GM20000 (cell line): ENCODE results near the gene PCDHGC5.

Source experiments
- DNase-seq: peaks from one replicate; pipeline ENCODE4 v3.0.0; 2012; ENCODE audit warnings: low spot score
- TF ChIP-seq, protein P1 (sequence below): IDR thresholded peaks from 2 replicates; pipeline ENCODE4 v1.5.1; 2012; ENCODE audit warnings: mild to moderate bottlenecking, control low read depth; ENCODE audit errors: extremely low read depth, missing control alignments

PCDHGC5 gene

DNA sequence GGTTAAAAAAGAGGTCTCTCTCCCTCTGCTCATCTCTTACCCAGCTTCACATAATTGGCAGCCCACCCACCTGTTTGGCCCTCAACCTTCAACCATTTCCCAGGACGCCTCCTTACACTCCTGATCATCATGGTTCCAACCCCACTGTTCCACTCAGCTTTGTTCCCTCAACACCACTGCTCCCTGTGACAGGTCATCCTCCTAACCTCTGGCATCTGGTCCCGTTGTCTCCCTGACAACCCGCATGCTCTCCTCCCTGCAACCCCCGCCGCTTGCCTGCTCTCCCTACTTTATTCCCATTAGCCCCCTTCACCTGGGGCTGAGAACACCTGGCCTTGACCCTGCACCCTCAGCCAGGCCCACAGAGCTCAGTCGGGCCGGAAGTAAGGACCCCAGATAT, 12.9 kb downstream of the PCDHGC5 start:
- no peak for DNase-seq
- TF ChIP-seq, protein P1, sequence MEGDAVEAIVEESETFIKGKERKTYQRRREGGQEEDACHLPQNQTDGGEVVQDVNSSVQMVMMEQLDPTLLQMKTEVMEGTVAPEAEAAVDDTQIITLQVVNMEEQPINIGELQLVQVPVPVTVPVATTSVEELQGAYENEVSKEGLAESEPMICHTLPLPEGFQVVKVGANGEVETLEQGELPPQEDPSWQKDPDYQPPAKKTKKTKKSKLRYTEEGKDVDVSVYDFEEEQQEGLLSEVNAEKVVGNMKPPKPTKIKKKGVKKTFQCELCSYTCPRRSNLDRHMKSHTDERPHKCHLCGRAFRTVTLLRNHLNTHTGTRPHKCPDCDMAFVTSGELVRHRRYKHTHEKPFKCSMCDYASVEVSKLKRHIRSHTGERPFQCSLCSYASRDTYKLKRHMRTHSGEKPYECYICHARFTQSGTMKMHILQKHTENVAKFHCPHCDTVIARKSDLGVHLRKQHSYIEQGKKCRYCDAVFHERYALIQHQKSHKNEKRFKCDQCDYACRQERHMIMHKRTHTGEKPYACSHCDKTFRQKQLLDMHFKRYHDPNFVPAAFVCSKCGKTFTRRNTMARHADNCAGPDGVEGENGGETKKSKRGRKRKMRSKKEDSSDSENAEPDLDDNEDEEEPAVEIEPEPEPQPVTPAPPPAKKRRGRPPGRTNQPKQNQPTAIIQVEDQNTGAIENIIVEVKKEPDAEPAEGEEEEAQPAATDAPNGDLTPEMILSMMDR = no peak

DNA sequence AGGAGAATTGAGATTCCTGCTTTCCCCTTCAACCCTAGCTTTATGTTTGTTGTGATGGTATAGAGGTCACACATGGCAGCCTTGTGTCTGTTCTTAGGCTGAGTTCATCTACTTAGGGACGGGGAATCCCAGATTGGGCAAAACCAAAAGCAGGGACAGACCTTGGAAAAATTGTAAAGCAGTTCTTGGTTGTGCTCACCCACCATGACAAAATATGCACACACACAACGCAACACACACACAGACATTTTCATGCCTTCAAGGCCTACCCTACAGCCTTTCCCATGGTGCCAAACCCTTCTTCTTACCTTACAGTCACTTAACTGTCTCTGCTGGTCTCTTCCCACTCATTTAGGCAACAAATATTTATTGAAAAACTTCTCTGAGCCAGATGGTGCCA, 14.8 kb downstream of the PCDHGC5 start:
- TF ChIP-seq, protein P1 = no peak
- DNase-seq = no peak

DNA sequence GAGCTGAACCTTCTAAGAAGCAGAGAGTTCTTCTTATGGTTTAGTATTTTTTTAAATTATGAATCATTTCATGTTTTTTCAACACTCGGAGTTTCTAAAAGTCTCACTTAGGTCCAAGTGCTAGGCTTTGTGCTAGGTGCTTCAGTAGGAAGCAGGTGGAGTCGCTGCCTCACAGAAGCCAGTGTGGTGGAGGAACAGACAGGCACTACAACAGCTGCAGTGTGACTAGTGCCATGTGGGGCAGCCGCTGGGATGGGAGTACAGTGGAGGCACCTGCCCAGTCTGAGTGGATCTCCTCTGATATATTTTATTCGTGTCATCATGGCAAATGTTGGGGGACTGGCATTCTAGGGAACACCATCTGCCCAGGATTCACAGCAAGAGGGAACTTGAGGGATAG, 15.3 kb downstream of the PCDHGC5 start:
- no peak for DNase-seq

DNA sequence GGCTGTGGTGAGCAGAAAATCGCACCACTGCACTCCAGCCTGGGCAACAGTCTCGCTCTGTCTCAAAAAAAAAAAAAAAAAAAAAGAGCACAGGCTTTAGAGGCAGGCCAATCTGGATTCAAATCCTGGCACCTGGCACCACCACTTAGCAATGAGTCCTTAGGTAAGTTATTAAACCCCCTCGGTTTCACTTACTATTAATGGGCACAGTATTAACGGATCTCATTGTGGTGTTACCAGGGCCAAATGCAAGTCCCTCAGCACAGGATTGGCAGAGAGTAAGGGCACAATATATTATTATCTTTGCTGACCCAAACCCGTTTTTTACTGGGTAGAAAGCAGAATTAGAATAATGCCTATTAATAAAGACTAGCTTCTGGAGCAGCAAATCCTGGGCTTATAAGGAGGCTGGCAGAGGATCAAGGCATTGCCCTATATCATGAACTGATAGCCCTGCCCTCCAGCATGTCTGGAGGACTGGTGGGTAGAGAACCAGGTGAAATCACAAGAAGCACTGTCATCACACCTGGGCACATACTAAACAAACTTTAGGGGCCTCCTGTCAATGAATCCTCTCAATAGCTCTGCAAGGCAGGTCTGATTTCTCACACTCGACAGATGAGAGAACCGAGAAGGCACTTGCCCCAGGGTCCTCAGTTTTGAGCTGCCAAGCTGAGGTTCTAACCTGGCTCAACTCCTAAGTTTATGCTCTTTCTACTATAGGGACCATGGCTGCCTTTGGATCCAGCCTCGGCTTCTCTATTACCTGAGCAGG, 17.7 kb downstream of the PCDHGC5 start:
- TF ChIP-seq, protein P1 = no peak
- no peak for DNase-seq

More for the DNA sequence above, 15.3 kb downstream of the PCDHGC5 start:
- TF ChIP-seq, protein P1 = no peak

DNA sequence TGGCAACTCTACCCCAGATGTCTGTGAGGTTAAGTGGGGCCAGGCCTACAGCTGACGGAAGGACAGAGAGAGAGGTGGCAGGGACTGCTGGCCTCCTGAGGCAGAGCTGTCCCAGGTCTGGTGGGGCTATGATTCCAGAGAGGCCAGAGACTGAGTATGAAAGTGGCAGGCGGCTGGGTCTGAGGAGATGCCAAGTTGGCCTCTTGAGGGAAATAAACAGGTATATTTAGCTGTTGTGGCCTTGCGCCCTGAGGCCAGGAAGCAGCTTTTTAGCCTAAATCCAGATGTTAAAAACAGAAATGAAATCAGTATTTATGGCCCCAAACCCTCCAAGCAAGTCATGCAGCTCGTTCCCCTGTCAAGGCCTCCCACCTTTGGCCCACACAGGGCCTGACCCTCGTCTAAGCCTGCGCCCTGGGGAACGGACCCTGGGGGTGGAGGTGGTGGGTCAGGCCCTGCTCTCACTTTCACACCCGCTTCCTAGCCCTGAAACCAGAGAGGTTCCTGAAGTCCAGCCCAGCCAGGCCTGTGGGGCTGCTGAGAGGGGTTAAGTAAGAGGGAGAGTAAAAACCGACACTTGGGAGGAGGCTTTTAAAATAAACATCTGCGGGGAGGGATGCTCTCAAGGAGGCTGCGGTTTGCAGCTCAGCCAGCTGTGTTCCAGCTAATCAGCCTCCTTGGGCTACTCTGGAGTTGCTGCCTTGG, 18.7 kb downstream of the PCDHGC5 start:
- TF ChIP-seq, protein P1 = no peak
- DNase-seq = peak; percentile 56

DNA sequence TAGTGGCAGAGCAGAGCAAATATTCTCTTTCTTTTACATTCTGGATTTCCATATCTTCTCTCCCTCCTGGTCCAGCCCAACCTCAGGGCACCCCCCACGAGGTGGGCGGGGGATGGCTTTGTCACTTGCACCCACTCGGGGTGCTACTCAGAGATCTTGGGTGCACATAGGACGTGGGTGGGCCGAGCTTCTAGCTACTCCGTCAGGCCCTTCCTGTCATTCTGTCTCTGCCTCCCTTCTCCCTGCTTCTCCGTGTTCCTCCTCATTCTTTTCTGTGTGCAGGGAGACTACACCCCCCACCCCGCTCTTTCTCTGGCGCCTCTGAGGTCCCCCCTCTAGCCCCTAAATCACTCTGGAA, 19.5 kb downstream of the PCDHGC5 start:
- no peak for DNase-seq

More for the DNA sequence above, 19.5 kb downstream of the PCDHGC5 start:
- TF ChIP-seq, protein P1 = no peak
